GM18870 (cell line): Measurements from ENCODE around the gene TTBK2.
"Not testable (repeated sequence)": the region's sequence is repeated elsewhere in the genome, so short reads cannot be mapped to it uniquely, and the experiment has no call there.

Experiments
- ATAC-seq: cut with Tn5 transposase; IDR thresholded peaks from one replicate; pipeline ENCODE4 v1.9.1; 2021; ENCODE audit warnings: moderate library complexity; ENCODE audit not compliant: unreplicated experiment

TTBK2 gene

DNA sequence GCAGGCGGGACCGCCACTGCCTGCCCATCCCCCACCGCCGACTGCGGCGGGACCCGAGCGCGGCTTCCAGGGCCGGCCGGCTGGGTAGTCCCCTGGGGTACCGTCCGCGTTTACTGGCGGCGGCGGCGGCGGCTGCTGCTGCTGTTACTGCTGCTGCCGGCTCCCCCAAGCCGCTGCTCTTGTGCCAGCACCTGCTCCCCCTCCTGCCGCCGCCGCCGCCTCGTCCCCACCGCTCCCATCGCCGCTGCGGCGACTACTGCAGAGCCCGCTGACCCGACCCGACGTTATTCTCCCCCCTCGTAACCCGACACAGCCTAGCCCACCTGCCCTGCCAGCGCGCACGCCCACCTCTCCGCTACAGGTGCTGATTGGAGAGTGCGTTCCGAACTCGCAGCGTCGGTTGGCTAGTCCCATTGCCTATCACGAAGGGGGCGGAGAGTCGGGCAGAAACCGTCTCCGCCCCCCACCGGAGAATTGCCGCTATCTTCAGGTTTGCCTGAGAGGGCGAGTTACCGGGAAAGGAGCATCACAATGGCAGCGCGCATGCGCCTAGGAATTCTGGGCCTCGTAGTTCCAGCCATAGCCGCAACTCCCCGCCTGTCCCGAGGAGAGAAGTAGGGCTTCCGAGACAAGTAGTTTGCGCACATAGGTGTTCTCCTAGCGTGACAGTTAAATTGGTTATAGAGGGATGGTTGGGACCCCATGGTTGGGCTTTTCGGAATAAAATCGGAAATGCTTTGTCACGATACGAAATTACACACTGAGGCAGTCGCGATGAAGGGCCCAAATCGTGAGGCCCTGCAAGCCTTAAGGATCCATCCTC is at the start of gene TTBK2:
TSS of gene TTBK2 (minus strand) at position 260 of the 823 bp plus-strand sequence. CDS start 42,161 bp downstream, outside the sequence.
- ATAC-seq = peak; percentile 75

DNA sequence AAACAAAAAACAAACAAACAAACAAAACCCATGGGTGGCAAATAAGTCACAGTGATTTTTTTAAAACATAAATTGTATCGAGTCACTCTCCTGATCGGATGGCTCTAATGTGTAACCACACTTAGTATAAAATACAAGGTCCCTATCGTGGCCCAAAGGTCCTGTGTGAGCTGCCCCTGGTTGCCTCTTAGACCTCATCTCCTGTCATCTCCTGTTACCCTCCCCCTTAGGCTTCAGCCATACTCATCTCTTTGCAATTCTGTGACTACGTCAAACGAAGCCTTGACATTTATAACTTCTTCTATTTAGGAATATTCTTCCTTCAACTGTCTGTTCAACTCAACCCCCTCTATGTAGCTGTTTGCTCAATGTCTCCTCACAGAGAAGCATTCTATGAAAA is 43.9 kb upstream of the TTBK2 start:
- ATAC-seq = no peak

DNA sequence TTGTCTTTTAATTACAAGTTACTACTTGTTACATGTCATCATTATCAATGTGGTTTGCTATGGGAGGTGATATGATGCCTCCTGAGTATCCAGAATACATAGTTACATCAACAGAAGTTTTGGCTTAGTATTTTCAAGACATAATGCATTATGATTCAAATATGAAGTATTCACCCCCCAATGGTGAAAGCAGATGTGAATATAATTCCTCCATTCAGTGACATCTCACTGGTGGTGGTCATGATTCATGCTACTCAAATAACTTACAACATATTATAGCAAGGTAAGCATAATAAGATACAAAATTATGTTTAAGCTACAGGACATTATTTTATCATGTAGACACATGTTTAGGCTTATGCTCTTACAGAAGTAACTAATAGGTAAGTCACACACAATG is 34.9 kb upstream of the TTBK2 start:
- ATAC-seq = no peak

DNA sequence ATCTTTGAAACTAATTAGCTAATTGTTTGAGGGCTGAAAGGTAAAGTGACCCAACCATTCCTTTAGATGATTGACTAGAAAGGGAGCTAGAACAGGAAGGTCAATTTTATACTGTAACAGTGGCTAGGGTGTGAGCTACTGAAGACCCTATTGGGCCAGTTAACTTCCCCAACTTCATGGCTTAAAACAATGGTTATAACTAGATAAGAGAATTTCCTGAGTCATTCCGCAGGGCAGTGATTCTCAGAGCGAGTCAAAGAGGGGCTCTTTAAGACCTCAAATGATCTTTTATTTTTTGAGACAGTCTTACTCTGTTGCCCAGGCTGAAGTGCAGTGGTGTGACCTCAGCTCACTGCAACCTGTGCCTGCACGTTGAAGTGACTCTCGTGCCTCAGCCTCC is 33.7 kb upstream of the TTBK2 start:
- no peak for ATAC-seq

DNA sequence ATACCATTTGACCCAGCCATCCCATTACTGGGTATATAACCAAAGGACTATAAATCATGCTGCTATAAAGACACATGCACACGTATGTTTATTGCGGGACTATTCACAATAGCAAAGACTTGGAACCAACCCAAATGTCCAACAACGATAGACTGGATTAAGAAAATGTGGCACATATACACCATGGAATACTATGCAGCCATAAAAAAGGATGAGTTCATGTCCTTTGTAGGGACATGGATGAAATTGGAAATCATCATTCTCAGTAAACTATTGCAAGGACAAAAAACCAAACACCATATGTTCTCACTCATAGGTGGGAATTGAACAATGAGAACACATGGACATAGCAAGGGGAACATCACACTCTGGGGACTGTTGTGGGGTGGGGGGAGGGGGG is 28.3 kb upstream of the TTBK2 start:
- not testable (repeated sequence) for ATAC-seq

DNA sequence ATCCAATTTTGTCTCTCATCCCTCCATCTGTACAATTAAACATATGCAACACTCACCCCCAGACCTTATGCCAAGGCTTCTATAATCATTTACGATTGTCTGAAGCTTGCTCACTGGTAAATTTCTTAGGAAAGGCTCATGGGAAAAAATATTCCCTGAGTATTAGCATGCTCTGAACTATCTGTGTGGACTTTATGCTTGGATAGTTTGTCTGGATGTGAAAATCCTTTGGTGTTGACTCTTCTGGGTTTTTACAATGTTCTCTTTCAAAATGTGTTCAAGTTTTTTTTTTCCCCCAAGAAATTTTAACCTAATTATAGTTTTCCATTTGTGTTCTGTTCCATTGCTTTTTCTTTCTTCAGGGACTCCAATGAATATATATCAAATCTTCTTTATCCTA is 19.9 kb upstream of the TTBK2 start:
- no peak for ATAC-seq

DNA sequence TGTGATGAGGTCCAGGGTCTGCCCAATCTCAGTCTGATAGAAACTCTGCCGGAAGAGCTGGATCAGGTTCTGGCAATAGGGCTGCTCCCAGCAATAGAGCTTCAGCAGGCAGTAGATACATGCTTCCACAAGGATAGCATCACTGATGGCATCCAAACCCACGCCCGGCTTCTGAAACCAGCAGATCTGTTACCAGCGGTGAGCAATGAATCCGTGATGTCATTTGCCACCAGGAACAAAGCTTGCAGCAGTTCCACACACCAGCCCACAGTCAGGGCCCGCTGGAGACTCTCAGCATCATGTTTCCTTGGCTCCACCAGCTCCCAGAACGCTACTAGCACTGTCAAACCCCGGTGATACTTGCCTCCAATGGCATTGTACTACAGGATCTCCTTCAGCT is 19.3 kb upstream of the TTBK2 start:
- no peak for ATAC-seq

DNA sequence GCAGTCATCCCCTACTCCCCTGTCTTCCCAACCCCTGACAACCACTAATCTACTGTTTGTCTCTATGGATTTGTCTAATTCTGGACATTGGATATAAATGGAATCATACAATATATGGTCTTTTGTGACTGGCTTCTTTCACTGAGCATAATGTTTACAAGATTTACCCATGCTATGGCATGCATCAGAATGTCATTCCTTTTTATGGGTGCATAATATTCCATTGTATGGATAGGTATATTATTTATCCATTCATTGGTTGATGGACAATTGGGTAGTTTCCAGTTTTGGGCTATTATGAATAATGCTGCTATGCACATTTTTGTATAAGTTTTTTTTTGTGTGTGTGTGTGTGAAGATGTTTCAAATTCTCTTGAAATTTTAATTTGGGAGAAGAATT is 16.6 kb upstream of the TTBK2 start:
- no peak for ATAC-seq

DNA sequence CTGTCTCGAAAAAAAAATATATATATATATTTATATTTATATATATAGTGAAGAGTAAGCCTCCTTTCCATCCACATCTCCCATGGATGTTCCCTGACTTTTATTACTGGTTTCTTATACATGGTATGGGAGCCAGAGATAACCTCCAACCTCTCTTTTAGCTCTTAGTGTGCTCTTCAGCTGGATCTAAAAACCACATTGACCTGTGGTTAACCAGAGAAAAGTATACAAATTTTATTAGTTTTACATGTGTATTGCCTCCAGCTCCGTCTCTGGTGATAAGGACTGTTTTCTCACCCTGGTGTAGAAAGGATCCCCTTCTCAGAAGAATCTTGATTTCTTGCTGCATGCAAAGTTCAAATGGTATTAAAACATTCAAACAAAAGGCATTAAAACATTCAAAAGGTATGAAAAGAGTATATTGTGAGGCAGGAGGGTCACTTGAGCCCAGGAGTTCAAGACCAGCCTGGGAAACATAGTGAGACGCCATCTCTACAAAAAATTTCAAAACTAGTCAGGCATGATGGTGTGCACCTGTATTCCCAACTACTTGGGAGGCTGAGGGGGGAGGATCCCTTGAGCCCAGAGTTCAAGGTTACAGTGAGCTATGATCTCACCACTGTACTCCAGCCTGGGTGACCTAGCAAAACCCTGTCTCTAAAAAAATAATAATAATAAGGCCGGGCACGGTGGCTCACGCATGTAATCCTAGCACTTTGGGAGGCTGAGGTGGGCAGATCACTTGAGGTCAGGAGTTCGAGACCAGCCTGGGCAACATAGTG is 13.5 kb upstream of the TTBK2 start:
- no peak for ATAC-seq

DNA sequence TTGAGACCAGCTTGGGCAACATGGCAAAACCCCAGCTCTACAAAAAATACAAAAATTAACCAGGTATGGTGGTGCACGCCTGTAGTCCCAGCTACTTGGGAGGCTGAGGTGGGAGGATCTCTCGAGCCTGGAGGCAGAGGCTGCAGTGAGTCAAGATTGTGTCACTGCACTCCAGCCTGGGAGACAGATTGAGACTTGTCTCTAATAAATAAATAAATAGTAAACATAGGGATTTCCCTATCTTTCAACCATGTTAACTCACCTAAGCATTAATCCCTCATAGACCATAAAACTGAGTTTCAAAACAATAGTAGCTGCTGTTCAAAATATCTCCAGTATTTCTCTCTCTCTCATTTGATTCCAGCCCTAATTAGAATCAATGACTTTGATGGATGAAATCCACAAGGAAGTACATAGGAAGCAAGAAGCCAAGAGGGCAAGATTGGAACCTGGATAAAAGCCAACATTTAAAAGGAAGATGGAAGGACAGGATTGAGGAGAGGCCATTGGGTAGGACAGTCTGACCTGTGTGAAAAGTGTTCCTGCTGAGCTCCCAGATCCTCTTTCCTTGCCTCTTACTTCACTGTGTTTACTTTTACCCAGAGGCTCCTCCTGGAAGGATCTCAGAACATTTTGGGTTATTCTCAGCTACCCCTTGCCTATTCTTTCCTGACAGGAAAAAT is 12.4 kb upstream of the TTBK2 start:
- no peak for ATAC-seq

DNA sequence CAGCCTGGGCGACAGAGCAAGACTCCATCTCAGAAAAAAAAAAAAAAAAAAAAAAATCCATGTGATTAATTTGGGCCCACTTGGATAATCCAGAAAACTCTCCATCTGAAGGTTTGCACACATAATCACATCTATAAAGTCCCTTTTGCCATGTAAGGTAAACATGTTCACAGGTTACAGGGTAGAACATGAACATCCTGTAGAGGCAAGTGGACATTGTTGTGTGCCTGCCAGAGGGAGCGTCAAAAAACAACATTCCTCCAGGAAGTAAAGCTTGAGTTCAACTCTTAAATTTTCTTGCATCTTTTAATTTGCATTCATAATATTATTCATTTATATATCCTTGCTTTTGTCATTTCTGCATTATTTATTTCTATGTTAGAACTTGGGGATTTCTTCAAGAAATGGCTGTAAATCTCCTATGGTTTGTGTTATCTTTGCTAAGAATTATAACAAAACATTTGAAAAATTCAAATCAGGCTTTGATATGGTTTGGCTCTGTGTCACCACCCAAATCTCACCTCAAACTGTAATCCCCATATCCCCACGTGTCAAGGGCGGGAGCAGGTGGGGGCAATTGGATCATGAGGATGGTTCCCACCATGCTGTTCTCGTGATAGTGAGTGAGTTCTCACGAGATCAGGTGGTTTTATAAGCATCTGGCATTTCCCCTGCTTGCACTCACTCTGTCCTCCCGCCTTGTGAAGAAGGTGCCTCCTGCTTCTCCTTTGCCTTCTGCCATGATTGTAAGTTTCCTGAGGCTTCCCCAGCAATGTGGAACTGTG is 11.3 kb upstream of the TTBK2 start:
- no peak for ATAC-seq

DNA sequence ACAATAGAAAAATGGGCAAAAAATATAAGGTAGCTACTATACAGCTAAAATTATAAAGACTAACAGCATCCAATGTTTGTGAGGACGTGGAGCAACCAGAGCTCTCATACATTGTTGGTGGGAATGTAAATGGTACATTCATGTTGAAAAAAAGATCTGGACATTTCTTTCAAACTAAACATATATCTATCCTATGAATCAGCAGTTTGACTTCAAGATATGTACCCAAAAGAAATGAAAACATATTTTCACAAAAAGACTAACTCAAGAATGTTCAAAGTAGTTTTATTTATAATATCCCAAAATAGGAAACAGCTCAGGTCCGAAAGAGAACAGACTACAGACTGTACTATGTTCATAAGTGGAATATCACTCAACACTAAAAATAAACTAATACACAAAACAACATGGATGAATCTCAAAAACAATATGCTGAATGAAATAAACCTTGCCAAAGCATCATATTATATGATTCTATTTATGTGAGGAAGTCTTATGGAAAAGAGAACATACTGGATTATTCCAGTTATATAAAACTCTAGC is 8.8 kb upstream of the TTBK2 start:
- no peak for ATAC-seq

DNA sequence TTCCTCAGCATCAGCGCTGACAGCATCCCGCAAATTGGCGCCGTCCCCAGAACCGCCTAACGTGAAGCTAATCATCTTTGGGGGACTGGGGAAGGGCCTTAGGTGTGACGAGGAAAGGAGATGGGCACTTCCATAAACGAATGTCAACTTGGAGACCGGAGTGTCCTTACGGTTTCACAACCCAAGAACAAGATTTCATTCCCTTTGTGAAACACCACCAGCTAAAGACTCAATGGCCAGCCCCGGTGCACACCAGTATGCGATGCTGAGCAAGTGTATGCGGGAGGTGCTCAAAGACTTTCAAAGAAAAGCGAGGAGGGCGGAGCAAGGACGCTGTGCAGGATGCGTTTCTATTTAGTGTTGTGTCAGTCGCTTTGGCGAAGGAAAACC is 759 bp upstream of the TTBK2 start:
- no peak for ATAC-seq

DNA sequence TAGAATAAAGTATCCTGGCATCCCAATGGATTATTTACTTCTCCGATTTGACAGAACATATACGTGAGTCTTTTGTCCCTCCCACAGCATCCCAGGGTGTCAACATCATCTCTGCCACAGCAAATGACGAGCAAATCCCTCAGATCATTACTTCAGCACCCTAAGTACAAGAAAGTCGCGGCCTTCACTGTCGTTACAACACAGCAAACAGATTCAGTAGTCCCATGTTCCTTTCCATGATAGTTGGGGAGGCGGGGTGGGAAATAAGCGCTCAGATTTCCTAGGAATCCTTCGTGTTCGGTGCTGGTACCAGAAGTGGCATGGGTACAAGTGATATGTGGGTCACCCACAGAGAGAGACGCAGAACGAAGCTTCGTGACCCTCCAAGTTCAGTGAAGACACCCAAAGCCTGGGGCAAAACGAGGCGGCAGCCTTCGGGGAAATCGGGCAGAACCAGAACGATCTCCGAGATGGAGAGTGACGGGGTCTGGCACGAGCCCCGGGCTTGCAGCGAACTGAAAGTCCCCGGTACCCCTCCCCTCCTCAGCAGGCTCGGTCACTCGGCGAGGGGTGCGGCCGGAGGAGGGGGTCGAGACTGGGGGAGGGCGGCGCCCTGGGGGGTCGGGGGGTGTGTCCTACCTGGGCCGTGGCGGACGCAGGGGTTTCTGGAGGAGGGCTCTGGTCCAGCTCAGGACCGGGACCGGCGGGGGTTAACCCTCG is 619 bp downstream of the TTBK2 start:
- ATAC-seq = no peak

DNA sequence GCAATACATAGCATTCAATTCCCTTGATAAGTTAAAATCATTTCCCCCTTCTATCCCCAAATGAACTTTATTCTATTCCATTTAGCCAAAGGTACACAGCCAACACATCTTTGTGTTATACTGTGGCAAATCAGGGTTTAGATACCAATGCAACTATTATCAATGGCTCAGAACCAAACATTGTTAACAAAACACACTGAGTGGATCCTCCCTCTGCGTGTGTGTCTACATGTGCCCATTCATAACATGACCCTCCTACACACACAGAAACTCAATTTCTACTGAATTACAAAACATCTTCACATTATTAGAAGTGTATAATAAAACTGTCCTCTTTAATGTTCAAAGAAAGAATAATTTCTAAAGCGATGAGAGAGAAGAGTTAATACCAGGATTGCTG is 1.3 kb downstream of the TTBK2 start:
- ATAC-seq = no peak

DNA sequence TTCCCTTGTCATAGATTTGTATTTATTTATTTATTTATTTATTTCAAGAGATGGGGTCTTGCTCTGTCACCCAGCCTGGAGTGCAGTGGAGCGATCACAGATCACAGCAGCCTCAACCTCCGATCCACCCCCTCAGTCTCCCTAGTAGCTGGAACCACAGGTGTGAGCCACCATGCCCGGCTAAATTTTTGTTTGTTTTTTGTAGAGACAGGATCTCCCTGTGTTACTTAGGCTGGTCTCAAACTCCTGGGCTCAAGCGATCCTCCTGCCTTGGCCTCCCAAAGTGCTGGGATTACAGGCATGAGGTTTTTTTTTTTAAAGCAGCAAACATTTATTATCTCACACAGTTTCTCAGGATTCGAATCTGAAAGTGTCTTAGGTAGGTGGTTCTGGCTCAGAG is 2.5 kb downstream of the TTBK2 start:
- no peak for ATAC-seq

DNA sequence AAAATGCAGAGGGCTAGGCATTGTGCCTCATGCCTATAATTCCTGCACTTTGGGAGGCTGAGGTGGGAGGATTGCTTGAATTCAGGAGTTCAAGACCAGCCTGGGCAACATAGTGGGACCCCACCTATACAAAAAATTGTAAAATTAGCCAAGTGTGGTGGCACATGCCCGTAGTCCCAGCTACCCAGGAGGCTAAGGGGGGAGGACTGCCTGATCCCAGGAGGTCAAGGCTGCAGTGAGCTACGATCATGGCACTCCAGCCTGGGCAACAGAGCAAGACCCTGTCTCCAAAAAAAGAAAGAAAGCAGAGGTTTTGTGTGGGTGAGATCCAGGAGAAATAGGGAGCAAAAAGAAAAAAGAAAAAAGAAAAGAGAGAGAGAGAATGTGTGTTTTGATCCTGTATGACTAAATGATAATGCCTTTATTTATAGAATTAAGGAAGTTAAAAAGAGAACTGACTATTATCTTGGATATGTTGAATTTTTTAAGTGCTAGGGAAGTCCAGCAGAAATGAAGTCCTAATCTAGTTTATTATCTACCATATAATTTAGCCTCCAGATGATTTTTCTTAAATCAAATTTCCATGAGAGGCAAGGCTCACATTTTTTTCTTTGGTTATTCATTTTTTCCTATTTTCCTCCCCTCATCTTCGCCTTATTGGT is 4.8 kb downstream of the TTBK2 start:
- no peak for ATAC-seq

DNA sequence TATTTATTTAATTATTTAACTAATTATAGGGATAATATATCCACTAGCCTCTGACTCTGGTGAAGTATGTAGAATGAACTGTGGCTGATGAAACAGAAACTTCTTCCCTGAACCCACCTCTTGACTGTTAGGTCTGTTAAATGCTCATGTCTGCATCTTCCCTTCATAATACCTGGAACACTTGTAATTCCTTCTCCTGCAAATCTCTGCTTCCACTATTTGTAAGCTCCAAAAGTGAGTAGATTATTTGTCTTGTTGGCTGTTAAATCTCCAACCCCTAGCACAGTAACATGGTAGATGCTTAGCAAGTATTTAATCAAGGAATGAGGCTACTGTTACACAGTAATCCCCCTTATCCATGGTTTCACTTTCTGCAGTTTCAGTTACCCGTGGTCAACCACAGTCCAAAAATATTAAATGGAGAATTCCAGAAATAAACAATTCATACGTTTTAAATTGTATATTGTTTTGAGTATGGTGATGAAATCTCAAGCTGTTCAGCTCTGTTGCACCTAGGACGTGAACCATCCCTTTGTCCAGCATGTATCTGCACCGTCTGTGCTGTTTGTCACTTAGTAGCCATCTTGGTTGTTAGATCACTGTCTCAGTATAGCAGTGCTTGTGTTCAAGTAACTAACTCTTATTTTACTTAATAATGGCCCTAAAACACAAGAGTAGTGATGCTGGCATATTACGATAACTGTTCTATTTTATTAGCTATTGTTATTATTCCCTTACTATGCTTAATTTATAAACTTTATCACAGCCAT is 5.7 kb downstream of the TTBK2 start:
- ATAC-seq = no peak
